ENCODE measurements around the gene UGT1A6. TPM values are rescaled to one million over a fixed set of nuclear protein-coding genes. Genes with fewer than 3 reads are reported as not detected.

UGT1A6 gene
- total RNA-seq, 1 donor, result not detected

GRCh38 chr2:233671290-233672161 is 21.2 kb upstream of the UGT1A6 start, which contains the start of gene UGT1A9:
Gene UGT1A9, plus strand, starts transcription at chr2:233671898. Its CDS starts 37 bp downstream, at chr2:233671935.
- no peaks in the 10 kb centered on the region for H3K9me3 ChIP-seq (ENCODE audit: low read depth, low read length)
- H2AFZ ChIP-seq (ENCODE audit: low read length), result no peak within 1 kb of the TSS
- H3K4me2 ChIP-seq (ENCODE audit: insufficient read depth, low read length), result no peak within 1 kb of the TSS
- TF ChIP-seq CTCF (IDR thresholded peaks at IDR 0.05; ENCODE audit: extremely low read depth, low read depth, low read length), result no peak
- no peak for DNase-seq (ENCODE audit: insufficient read length, low spot score, missing footprints)
- no peak within 1 kb of the TSS for H3K27ac ChIP-seq (ENCODE audit: low read depth, low read length)
- no peaks in the 10 kb centered on the region for H3K4me1 ChIP-seq (ENCODE audit: insufficient read depth, low read length)
- no peak within 1 kb of the TSS for H3K4me3 ChIP-seq (ENCODE audit: insufficient read depth, low read length)
- no peaks in the 10 kb centered on the region for H3K36me3 ChIP-seq (ENCODE audit: insufficient read depth, low read length)
- H4K20me1 ChIP-seq (ENCODE audit: insufficient read depth, low read length), result no peaks in the 10 kb centered on the region
- no peaks in the 10 kb centered on the region for H3K27me3 ChIP-seq (ENCODE audit: insufficient read depth, low read length)
- H3K79me2 ChIP-seq (ENCODE audit: insufficient read depth, low read length), result no peaks in the 10 kb centered on the region

- H3K4me3 ChIP-seq (ENCODE audit: insufficient read depth, low read length), result no peak overlapping the region
- no peak overlapping the region for H3K4me2 ChIP-seq (ENCODE audit: insufficient read depth, low read length)
- no peaks in the 10 kb centered on the region for H3K79me2 ChIP-seq (ENCODE audit: insufficient read depth, low read length)
- H2AFZ ChIP-seq (ENCODE audit: low read length), result no peak overlapping the region
- no peaks in the 10 kb centered on the region for H3K9me3 ChIP-seq (ENCODE audit: low read depth, low read length)
- no peak overlapping the region for H3K27ac ChIP-seq (ENCODE audit: low read depth, low read length)
- no peak for DNase-seq (ENCODE audit: insufficient read length, low spot score, missing footprints)
- TF ChIP-seq CTCF (IDR thresholded peaks at IDR 0.05; ENCODE audit: extremely low read depth, low read depth, low read length), result no peak
- no peaks in the 10 kb centered on the region for H3K36me3 ChIP-seq (ENCODE audit: insufficient read depth, low read length)
- no peaks in the 10 kb centered on the region for H4K20me1 ChIP-seq (ENCODE audit: insufficient read depth, low read length)
- no peaks in the 10 kb centered on the region for H3K27me3 ChIP-seq (ENCODE audit: insufficient read depth, low read length)
- H3K4me1 ChIP-seq (ENCODE audit: insufficient read depth, low read length), result no peaks in the 10 kb centered on the region
Observed at GRCh38 chr2:233672886-233673285, 19.8 kb upstream of the UGT1A6 start.

GRCh38 chr2:233673896-233674295 is 18.8 kb upstream of the UGT1A6 start:
- H4K20me1 ChIP-seq (ENCODE audit: insufficient read depth, low read length), result no peaks in the 10 kb centered on the region
- H3K36me3 ChIP-seq (ENCODE audit: insufficient read depth, low read length), result no peaks in the 10 kb centered on the region
- no peak for DNase-seq (ENCODE audit: insufficient read length, low spot score, missing footprints)
- H3K27me3 ChIP-seq (ENCODE audit: insufficient read depth, low read length), result no peaks in the 10 kb centered on the region
- H3K79me2 ChIP-seq (ENCODE audit: insufficient read depth, low read length), result no peaks in the 10 kb centered on the region
- H3K4me2 ChIP-seq (ENCODE audit: insufficient read depth, low read length), result no peak overlapping the region
- H3K27ac ChIP-seq (ENCODE audit: low read depth, low read length), result no peak overlapping the region
- no peaks in the 10 kb centered on the region for H3K4me1 ChIP-seq (ENCODE audit: insufficient read depth, low read length)
- no peak overlapping the region for H2AFZ ChIP-seq (ENCODE audit: low read length)
- H3K4me3 ChIP-seq (ENCODE audit: insufficient read depth, low read length), result no peak overlapping the region
- no peak for TF ChIP-seq CTCF (IDR thresholded peaks at IDR 0.05; ENCODE audit: extremely low read depth, low read depth, low read length)
- H3K9me3 ChIP-seq (ENCODE audit: low read depth, low read length), result no peaks in the 10 kb centered on the region

GRCh38 chr2:233674314-233674713 is 18.4 kb upstream of the UGT1A6 start:
- no peaks in the 10 kb centered on the region for H3K36me3 ChIP-seq (ENCODE audit: insufficient read depth, low read length)
- H3K9me3 ChIP-seq (ENCODE audit: low read depth, low read length), result no peaks in the 10 kb centered on the region
- no peak for DNase-seq (ENCODE audit: insufficient read length, low spot score, missing footprints)
- no peaks in the 10 kb centered on the region for H3K79me2 ChIP-seq (ENCODE audit: insufficient read depth, low read length)
- H3K27ac ChIP-seq (ENCODE audit: low read depth, low read length), result no peak overlapping the region
- no peak for TF ChIP-seq CTCF (IDR thresholded peaks at IDR 0.05; ENCODE audit: extremely low read depth, low read depth, low read length)
- no peak overlapping the region for H3K4me3 ChIP-seq (ENCODE audit: insufficient read depth, low read length)
- no peak overlapping the region for H3K4me2 ChIP-seq (ENCODE audit: insufficient read depth, low read length)
- H2AFZ ChIP-seq (ENCODE audit: low read length), result no peak overlapping the region
- H3K4me1 ChIP-seq (ENCODE audit: insufficient read depth, low read length), result no peaks in the 10 kb centered on the region
- no peaks in the 10 kb centered on the region for H4K20me1 ChIP-seq (ENCODE audit: insufficient read depth, low read length)
- H3K27me3 ChIP-seq (ENCODE audit: insufficient read depth, low read length), result no peaks in the 10 kb centered on the region

All from osteoblast (primary cell).